Activated T-helper 1 cell treated with anti-CD3 and anti-CD28 coated beads, Interleukin-2, amount 50 U/mL, for 16 hours (primary cell): Measurements from ENCODE around the gene GRHPR.
"Not testable (repeated sequence)": the region's sequence is repeated elsewhere in the genome, so short reads cannot be mapped to it uniquely, and the experiment has no call there.

Experiments
- DNase-seq, 2 donors: peaks; one replicate each; pipeline ENCODE4 v3.0.0-alpha.2; 2020; ENCODE audit warnings: low read depth in 1 of 2, low spot score in 1 of 2

GRHPR gene

DNA sequence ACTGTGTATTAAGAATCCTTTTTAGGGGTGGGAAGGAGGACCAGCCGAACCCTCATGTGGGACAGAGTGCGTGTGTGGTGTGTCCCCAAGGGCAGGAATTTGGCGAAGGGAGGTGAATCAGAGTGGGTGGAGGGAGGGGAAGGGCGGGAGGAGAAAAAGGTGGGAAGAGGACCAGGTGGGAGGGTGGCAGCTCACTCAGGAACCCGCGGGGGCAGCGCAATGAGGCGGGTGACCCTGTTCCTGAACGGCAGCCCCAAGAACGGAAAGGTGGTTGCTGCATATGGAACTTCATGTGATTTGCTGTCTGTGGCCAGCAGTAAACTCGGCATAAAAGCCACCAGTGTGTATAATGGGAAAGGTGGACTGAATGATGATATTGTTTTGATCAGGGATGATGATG, 54.4 kb downstream of the GRHPR start:
- no peak for DNase-seq

DNA sequence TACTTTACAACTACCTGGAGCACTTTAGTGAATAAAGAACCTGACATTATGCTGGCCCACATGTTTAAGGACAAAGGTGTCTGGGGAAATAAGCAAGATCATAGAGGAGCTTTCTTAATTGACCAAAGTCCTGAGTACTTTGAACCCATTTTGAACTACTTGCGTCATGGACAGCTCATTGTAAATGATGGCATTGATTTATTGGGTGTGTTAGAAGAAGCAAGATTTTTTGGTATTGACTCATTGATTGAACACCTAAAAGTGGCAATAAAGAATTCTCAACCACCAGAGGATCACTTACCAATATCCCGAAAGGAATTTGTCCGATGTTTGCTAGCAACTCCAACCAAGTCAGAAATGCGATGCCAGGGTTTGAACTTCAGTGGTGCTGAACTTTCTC, 54.9 kb downstream of the GRHPR start:
- not testable (repeated sequence) for DNase-seq

DNA sequence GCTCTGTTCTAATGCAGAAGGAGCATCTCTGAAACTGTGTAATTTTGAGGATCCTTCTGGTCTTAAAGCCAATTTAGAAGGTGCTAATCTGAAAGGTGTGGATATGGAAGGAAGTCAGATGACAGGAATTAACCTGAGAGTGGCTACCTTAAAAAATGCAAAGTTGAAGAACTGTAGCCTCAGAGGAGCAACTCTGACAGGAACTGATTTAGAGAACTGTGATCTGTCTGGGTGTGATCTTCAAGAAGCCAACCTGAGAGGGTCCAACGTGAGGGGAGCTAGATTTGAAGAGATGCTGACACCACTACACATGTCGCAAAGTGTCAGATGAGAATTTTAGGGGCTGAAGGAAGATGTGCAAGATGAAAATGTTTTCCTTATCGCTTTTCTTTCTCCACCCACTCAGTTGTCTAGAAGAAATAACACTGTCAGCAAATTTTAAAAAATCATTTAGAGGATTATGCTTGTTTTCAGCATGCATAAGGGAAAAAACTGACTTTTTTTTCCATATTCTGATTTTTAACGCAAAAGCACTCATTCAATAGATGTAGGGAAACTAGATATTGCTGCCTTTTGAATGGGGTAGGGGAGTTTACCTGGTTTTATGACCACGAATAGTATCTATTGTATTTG, 55.6 kb downstream of the GRHPR start:
- not testable (repeated sequence) for DNase-seq

DNA sequence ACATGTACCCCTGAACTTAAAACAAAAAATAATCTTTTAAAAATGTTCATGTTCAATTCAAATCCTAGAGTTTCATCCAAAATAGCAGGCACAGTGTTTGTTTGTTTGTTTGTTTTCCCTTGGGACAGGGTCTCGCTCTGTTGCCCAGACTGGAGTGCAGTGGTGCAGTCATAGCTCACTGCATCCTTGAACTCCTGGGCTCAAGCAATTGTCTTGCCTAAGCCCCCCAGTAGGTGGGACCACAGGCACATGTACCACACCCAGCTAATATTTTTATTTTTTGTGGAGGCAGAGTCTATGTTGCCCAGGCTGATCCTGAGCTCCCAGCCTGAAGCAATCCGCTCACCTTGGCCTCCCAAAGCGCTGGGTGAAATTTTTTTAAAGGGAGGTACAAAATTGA, 58.3 kb downstream of the GRHPR start:
- no peak for DNase-seq

DNA sequence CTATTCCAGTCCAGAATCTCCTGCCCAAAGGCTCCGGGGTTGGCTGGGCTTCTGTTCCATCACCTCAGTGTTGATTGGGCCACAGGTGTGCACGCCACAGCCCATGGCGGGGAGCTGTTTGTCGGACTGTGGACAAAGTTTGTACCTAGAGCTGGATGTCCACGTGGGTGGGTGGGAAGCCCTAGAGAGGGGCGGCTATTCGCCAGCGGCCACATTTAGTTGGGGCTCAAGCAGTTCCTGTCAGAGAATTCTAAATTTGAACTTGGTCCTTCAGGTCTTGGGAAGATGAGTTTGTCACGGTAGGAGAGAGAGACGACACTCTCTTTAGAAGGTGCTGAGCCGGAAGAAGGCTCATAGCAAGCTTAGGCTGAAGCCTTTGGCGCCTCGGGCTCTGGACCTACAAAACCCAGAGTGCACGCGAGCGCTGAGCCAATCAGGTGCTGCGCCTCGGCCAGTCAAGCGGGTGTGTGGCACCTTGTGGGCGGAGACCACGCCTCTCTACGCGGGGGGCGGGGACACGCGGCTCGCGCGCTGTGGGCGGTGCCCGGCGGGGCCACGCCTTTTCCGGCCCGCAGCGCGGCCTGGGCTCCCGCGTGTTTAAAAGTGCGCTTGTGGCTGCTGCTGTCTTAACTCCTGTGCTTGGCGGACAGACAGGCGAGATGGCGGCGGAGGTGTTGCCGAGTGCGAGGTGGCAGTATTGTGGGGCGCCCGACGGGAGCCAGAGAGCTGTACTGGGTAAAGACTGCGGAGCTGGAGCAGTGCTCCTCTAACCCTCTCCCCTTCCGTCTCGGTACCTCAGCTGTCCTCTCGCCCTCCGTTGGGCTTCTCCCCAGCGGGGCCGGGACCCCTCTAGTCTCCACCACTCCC, 63.1 kb downstream of the GRHPR start, which contains the start of gene POLR1E:
Gene POLR1E, plus strand, starts transcription at position 560 of the 867 bp plus-strand sequence. Its CDS starts 100 bp downstream, at position 660.
- DNase-seq, result peak; percentile 88 to 95

DNA sequence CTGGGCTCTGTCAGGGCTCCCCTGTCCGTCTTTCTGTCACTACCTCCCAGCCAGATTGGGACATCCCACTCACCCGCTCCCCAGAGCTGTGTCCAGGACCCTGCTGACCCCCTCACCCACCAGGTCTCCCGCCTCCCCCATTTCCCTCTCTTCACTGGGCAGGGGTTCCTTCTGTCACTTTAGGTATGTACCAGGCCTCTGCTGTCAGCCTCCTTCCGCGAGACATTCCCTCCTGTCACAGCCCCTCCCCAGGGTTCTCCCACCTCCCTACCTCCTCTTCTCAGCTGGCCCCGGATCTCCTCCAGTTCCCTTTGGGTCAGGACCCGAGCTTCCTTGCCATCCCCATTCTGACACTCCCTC, 63.7 kb downstream of the GRHPR start:
- DNase-seq, result no peak
